Skeletal muscle tissue (tissue), 4 donors: ENCODE results near the gene SAMMSON. TPM values are rescaled to one million over a fixed set of nuclear protein-coding genes. Genes with fewer than 3 reads are reported as not detected.

Experiments used
- H3K27ac ChIP-seq: one replicate; pipeline ENCODE4 v1.7.0; 2013; ENCODE audit warnings: mild to moderate bottlenecking, low read depth, low read length, inconsistent platforms
- H3K27me3 ChIP-seq, 3 donors: one replicate each; pipeline ENCODE4 v1.7.0; 2013; ENCODE audit warnings: low read length in 3 of 3; ENCODE audit not compliant: control insufficient read depth in 3 of 3, insufficient read depth in 3 of 3
- H3K36me3 ChIP-seq, 3 donors: one replicate each; pipeline ENCODE4 v1.7.0; 2013; ENCODE audit warnings: low read length in 3 of 3; ENCODE audit not compliant: control insufficient read depth in 3 of 3, insufficient read depth in 3 of 3
- H3K4me1 ChIP-seq, 3 donors: one replicate each; pipeline ENCODE4 v1.7.0; 2013; ENCODE audit warnings: low read length in 3 of 3, mild to moderate bottlenecking in 3 of 3; ENCODE audit not compliant: control insufficient read depth in 3 of 3, insufficient read depth in 3 of 3
- H3K4me3 ChIP-seq, 3 donors: one replicate each; pipeline ENCODE4 v1.7.0; 2013; ENCODE audit warnings: low read length in 3 of 3
- H3K9ac ChIP-seq, 3 donors: one replicate each; pipeline ENCODE4 v1.7.0; 2013; ENCODE audit warnings: low read length in 3 of 3, mild to moderate bottlenecking in 3 of 3, moderate library complexity in 2 of 3, low read depth in 1 of 3
- H3K9me3 ChIP-seq, 3 donors: one replicate each; pipeline ENCODE4 v1.7.0; 2013; ENCODE audit warnings: low read length in 3 of 3; ENCODE audit not compliant: control insufficient read depth in 3 of 3
- total RNA-seq: library from RNA; depleted of rRNA; stranded (reverse); fragments of >200 nt; gene quantifications from one replicate; pipeline ENCODE4 v1.2.3, GENCODE V29; 2014
- donor health status: Osteomylitis.

Gene SAMMSON
- total RNA-seq = under 0.01 TPM

DNA sequence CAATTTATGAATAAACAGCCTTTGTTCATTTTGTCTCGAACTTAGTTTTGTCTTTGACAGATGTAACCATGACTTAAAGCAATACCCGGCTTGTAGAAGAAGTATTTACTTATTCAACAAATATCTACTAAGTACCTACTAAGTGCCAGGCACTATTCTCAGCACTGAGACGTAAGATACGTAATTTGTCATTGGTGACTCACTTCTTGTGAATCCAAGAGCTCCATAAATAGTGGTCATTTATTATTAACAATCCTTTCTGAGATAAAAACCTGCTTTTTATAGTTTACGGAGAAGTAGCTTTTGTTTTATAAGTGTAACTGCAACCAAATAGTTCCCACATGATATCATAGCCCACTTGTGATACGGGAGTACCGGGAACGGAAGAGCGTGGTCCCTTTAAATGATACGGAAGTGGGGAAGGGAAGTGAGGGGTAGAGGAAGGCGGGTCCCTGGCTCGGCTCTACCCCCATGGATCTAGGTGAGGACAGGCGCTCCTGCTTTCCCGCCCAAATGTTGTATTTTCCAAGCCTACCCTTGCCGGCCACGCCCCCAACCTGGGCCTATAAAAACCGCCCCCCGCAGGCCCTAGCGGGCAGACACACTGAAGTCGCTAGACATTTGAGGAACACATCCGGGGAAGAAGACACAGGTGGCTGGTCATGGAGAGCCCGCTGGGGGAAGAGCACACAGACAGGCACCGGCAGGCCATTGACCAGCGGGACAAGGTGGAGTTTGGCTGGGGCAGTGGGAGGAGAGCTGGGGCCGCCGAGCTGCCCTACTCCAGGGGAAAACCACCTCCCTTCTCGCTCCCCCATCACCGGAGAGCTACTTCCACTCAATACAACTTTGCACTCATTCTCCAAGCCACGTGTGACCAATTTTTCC, at the start of gene SAMMSON:
Gene SAMMSON (plus strand): TSS at position 594 of the 888 bp plus-strand sequence.
- Histone ChIP-seq H3K36me3 (no peaks in the 10 kb centered on the region), H3K9me3 (no peaks in the 10 kb centered on the region), H3K4me3 (peak within 1 kb of the TSS in 2 of 3 donors; percentile 33 to 45), H3K27ac (no peak within 1 kb of the TSS), H3K9ac (no peak within 1 kb of the TSS), H3K27me3 (no peaks in the 10 kb centered on the region), H3K4me1 (no peaks in the 10 kb centered on the region)

DNA sequence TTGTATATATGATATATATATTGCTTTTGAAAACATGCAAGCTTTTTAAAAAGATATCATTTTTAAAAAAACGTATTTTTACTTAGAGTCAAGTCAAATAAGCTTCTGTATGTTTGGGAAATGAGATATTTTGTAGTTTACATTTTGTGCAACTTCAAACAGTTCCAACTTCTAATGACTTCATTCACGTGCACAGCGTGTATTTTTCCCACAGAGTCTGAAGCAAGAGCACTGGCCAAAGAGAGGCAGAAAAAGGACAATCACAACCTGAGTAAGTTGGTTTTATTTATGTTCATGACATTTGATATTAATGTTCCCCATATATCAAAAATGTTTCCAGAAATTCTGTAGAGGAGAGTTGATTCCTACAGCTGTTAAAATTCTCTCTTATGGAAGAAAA, 47.9 kb upstream of the SAMMSON start:
- Histone ChIP-seq H3K4me3 (no peak overlapping the region), H3K9ac (no peak overlapping the region), H3K9me3 (no peaks in the 10 kb centered on the region), H3K36me3 (peaks cover 0 to 13% (median 9%) of the 10 kb centered on the region in 3 donors), H3K4me1 (no peaks in the 10 kb centered on the region), H3K27me3 (no peaks in the 10 kb centered on the region), H3K27ac (no peak overlapping the region)

DNA sequence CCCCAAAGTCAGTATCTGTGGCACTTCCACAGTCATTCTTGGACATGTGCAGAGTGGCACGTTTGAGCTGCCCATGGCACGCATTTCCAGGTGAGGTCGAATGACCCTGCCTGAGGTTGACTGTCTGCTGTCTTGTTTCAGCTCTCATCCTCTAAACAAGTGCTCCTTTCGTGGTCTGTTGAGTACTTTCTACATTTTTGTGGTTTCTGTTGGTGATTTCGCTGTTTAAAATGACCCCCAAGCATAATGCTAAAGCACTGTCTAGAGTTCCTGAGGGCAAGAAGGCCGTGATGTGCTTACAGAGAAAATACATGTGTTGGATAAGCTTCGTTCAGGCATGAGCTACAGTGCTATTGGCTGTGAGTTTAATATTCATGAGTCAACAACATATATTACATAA, 40.0 kb upstream of the SAMMSON start:
- no peaks in the 10 kb centered on the region for H3K27me3 ChIP-seq
- no peaks in the 10 kb centered on the region for H3K4me1 ChIP-seq
- H3K4me3 ChIP-seq = no peak overlapping the region
- peaks cover 17 to 39% (median 32%) of the 10 kb centered on the region in 3 donors for H3K36me3 ChIP-seq
- H3K9me3 ChIP-seq = no peaks in the 10 kb centered on the region
- H3K27ac ChIP-seq = no peak overlapping the region
- no peak overlapping the region for H3K9ac ChIP-seq

DNA sequence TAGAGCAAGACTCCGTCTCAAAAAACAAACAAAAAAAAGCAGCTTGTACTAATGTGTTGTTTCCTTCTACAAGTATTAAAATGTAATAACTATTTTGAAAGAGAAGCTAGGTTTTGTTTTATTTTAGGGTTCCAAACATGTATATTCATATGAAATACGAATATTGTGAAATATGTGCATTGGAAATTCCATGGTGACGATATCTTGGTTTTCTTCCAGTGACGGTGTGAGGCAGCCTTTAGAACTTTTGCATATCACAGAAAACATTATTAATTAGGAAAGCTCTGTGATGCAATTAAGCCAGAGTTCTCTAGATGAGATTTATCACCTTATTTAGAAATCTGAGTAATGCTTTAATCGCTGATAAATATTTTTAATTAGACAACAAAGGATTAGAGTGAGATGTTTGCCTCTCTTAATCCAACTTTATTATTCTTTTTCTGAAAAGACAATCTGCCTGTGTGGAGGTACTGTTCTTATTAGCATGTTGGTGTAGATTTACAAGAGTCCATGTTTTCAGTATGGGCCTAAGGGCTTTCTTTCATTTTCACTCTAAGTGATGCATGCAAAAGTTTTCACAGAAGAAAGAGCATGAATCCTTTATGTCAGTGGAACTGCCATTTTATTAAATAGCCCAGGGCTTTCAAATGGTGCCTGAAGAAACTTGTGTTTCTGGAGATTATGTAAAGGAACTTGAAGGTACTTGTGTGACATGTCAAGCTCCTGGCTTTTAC, 37.7 kb upstream of the SAMMSON start:
- Histone ChIP-seq H3K9ac (no peak overlapping the region), H3K36me3 (peaks cover 23 to 43% (median 40%) of the 10 kb centered on the region in 3 donors), H3K4me3 (no peak overlapping the region), H3K27me3 (no peaks in the 10 kb centered on the region), H3K4me1 (no peaks in the 10 kb centered on the region), H3K27ac (no peak overlapping the region), H3K9me3 (no peaks in the 10 kb centered on the region)

DNA sequence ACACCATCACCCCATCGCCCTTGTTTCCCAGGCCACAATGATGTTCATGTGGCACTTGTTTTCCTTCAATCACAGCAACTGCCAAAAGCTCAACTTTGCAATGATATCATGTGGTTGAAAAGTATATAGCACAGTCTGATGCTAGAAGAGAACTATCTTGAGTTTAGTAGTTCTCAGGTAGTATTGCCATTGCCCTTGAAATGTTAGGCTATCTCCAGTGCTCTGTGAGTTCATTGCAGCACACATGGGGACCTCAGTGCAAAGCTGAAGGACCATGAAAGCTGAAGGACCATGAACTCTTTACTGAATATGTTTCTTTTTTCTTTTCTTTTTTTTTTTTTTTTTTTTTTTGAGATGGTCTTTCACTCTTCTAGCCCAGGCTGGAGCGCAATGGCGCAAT, 35.9 kb upstream of the SAMMSON start:
- peaks cover 20 to 38% (median 33%) of the 10 kb centered on the region in 3 donors for H3K36me3 ChIP-seq
- H3K4me3 ChIP-seq = no peak overlapping the region
- no peak overlapping the region for H3K27ac ChIP-seq
- no peaks in the 10 kb centered on the region for H3K27me3 ChIP-seq
- no peaks in the 10 kb centered on the region for H3K9me3 ChIP-seq
- no peaks in the 10 kb centered on the region for H3K4me1 ChIP-seq
- H3K9ac ChIP-seq = no peak overlapping the region

DNA sequence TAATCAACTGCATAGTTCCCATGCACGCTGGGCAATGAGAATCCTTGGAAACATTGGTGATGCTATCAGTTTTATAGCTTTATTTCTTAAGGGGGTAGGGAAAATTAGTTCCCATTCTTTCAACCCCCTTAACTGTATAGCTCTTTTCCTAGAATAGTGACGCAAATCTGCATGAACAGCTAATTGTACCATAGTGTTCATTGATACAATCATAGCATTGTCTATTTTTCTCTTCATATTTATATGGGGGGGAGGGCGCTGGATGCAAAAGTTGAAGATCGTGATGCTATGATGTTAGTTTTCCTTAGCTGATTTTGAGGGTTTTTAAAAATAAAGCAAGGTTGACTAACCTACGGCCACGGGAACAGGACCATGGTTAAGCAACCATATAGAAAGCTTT, 32.4 kb upstream of the SAMMSON start:
- peaks cover 7 to 20% (median 16%) of the 10 kb centered on the region in 3 donors for H3K36me3 ChIP-seq
- H3K4me1 ChIP-seq = no peaks in the 10 kb centered on the region
- H3K9me3 ChIP-seq = no peaks in the 10 kb centered on the region
- H3K4me3 ChIP-seq = no peak overlapping the region
- H3K9ac ChIP-seq = no peak overlapping the region
- H3K27me3 ChIP-seq = no peaks in the 10 kb centered on the region
- no peak overlapping the region for H3K27ac ChIP-seq

DNA sequence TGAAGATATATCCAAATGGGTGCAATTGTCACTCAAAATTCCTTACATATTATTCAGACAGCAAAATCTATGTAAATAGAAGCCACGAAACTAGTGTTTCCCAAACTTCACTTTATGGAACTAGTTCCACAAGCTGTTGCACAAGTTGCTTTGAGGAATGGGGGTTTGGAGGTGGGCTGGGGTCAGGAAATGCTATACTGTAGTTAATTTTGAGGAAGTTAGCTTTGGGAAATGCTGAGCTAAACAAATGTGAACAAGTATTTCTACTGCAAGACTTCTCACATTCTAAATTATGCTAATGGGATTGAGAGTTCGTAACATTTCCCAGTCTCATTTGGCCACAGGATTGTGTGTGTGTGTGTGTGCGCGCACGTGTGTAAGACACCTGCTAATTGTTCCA, 28.7 kb upstream of the SAMMSON start:
- Histone ChIP-seq H3K4me1 (no peaks in the 10 kb centered on the region), H3K9me3 (no peaks in the 10 kb centered on the region), H3K36me3 (peaks cover 0 to 9% (median 3%) of the 10 kb centered on the region in 3 donors), H3K9ac (no peak overlapping the region), H3K4me3 (no peak overlapping the region), H3K27me3 (no peaks in the 10 kb centered on the region), H3K27ac (no peak overlapping the region)

DNA sequence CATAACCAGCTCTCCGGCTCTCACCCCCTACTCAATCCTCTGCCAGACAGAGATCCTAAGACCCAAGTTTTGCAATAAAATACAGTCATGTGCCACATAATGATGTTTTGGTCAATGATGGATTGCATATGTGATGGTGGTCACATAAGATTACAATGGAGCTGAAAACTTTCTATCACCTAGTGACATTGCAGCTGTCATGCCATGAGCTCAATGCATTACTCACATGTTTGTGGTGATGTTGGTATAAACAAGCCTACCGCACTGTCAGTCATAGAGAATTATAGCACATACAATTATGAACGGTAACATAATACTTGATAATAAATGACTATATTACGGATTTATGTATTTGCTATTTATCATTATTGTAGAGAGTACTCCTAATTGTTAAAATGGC, 26.9 kb upstream of the SAMMSON start:
- Histone ChIP-seq H3K36me3 (no peaks in the 10 kb centered on the region), H3K4me1 (no peaks in the 10 kb centered on the region), H3K9ac (no peak overlapping the region), H3K4me3 (no peak overlapping the region), H3K9me3 (peaks cover 0 to 3% (median 0%) of the 10 kb centered on the region in 3 donors), H3K27ac (no peak overlapping the region), H3K27me3 (no peaks in the 10 kb centered on the region)

DNA sequence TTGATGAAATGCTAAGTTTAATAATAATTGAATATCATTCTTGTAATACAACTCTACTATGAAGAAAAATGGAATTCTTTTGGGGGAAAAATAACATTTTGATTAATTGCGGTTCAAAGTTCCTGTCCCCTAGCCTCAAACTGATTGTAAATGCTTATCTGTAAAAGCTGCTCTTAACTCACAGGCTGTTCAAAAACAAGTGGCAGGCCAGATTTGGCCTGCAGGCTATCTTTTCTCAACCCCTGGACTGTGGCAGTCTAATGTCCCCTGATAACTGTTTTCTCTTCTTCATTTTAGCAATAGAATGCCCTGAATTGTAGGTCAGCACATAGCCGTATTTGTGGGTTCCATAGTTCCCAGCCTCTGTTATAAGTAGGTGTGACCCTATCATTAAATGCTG, 23.5 kb upstream of the SAMMSON start:
- peaks cover 0 to 10% (median 0%) of the 10 kb centered on the region in 3 donors for H3K9me3 ChIP-seq
- no peaks in the 10 kb centered on the region for H3K36me3 ChIP-seq

More for the DNA sequence above, 23.5 kb upstream of the SAMMSON start:
- no peak overlapping the region for H3K4me3 ChIP-seq
- no peak overlapping the region for H3K27ac ChIP-seq
- no peak overlapping the region for H3K9ac ChIP-seq
- H3K27me3 ChIP-seq = no peaks in the 10 kb centered on the region
- H3K4me1 ChIP-seq = no peaks in the 10 kb centered on the region
